CD4-positive, alpha-beta T cell treated with Interleukin-2 at 100 ng/mL for 4 hours (primary cell): ENCODE data around the gene PSD.
"Not testable (repeated sequence)": the region's sequence is repeated elsewhere in the genome, so short reads cannot be mapped to it uniquely, and the experiment has no call there.

Source experiments
- DNase-seq: peaks from one replicate; pipeline ENCODE4 v3.0.0-alpha.2; 2020; ENCODE audit warnings: low spot score

PSD gene

DNA sequence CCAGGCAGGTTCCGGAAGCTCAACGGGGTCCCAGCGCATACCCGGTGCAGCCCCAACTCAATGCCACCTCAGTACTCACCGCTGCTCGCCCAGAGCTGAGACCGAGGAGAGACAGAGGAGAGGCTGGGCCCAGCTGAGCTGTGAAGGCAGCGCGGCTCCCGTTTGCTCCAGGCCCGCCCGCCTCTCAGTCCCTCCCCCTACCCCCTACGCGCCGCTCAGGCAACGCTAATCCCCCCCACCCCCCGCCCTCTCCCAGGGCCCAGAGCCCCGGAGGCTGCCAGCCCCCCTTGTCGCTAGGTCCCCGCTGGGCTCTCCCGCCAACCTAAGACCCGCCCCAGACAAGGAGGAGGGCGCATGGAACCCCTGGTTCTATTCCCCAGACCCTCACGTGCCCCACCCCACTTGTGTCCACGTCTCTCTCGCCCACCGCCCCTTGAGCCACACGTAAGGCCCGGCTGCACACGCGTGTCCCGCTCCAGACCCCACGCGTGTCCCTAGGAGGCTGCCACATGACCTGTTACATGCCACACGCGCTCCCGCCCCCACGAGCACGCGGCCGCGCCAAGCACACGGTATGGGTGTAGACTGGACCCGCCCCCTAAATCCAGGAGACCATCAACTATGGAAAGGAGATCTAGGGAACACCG, at the start of gene PSD:
Gene PSD, minus strand, starts transcription at position 164 of the 647 bp plus-strand sequence. CDS start 1,747 bp downstream, outside the sequence.
- DNase-seq = no peak

DNA sequence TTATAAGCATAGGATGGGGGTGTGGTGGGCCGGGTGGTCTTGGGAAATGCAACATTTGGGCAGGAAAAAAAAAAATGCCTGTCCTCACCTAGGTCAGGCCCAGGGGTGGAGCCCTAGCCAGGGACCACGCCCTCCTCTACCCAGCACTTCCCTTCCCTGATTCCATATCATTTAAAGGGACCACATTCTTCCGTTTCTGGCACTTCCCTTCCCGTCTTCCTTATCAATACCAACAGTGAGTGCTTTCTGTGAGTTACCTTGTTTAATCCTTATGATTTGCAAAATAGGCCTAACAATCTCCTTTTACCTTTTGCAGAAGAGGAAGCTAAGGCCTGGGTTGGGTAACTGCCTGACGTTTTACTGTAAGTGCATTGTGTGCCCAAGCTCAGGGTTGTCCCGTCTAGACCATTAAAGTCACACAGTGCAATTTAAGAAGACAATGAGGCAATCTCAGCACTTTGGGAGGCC, 49.4 kb upstream of the PSD start:
- DNase-seq = no peak

DNA sequence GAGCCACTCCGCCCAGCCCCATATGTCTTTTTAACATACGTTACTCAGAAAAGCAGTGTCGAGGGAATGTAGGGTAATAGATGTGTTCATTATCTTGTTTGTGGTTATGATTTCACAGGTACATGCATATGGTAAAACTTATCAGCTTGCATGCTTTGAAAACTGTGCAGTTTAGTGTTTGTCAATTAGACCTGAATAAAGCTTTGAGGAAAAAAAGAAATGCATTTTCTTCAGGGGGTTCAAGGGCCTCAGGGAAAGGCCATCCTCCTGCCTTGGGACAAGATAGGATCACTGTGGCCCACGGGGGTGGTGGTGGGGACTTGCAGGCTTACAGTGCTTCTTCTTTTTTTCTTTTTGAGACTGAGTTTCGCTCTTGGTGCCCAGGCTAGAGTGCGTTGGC, 48.7 kb upstream of the PSD start:
- DNase-seq = no peak

DNA sequence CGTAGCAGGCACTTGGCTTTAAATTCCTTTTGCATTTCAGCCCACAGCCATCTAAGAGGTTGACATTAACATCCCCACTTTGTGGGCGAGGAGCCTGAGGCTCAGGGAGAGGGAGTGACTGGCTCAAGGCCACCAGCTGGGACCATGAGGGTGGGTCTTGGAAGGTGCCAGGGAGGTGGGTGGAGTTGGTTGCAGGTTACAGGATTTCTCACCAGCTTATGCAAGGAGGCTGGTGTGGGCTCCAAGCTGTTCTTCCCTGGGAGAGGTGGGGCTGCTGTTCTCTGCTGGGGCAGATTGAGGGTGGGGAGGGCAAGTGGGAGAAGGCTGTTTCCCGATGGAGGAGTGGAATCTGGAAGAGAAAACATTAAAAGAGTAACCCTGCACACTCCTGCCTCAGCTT, 46.9 kb upstream of the PSD start:
- no peak for DNase-seq

DNA sequence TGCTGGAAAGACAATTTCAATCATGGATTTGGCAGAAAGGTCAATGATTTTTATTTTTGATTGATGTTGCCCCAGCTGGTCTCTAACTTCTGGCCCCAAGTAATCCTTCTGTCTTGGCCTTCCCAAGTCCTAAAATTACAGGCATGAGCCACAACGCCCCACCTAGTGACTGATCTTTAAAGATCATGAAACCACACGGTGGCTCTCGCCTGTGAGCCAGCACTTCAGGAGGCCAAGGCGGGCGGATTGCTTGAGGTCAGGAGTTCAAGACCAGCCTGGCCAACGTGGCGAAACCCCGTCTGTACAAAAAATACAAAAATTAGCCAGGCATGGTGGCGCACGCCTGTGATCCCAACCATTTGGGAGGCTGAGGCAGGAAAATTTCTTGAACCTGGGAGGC, 45.4 kb upstream of the PSD start:
- no peak for DNase-seq

DNA sequence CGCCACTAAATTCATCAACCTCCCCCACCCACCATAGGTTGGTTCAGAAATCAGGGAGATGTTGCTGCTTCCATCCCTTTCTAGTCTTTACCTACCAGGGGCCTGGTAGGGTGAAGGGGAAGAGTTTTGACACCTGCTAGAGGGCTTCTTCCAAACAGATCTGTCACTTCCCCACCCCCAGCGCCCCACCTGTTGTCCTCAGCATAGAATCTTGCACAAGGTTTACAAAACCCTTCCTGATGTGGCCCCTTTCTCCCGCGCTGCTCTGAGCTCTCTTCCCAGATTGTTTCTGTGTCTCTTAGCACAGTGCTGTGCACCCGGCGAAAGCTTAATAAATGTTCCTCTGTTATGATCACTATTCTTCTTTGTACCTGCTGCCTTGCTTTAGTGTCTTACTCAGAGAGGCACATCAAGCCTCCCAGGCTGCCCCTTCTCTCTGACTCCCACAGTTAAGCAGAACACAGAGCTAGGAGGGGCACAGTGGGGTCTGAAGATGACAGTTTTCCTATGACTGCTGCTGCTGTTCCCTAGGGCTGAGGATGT, 44.0 kb upstream of the PSD start:
- no peak for DNase-seq

DNA sequence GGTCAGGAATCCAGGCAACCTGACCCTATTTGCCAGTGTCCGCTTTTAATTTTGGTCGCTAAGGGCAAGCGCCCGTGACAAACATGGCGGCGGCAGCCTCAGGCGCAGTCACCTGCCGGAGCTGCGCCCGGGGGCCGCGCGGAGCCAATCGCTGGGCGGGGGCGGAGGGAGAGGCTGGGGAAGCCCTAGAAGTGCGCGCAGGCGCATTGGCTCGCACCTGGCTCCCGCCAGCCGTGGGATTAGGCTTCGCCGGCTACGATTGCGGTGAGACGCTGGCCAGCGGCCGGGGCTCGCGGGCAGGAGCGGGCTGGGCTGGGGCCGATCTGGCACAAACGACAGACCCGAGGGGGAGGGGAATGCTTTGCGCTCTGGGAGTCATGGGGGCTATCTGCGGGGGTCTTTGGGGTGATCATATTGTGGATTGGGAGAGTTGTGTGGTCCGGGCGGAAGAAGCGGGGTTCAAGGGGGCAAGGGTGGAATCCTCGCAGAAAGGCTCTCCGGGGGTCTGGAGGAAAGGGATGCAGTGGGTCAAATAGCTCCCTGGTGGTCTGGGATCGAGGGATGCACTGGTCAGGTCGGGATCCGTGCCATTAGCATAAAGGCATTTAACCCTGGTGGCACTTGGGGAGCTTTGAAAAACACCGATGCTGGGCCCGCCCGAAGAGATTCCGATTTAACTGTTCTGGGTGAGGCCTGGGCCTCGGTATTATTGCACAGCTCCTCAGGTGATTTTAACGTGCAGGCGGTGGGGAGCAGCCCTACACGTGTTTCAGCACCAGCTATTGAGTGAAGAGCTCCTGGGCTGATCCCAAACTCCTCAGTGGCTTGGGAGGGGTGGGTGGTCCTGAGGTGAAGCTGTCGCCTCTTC, 42.8 kb upstream of the PSD start:
- DNase-seq = peak; percentile 93

DNA sequence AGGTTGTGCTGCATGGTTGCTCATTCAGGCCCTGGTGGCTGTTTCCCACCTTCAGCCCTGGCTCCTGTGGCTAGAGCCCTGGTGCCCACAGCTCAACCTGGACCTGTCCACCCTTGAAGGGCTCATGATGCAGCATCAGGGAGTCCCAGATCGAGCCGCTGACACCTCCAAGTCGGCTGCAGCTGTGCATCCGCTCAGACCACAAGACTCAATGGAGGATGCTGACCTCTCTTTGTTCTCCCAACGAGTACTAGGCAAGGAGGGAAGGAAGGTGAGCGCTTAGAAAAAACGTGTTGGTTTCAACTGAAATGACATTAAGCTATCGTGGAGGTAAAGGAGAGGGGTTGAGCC, 42.2 kb upstream of the PSD start:
- no peak for DNase-seq

DNA sequence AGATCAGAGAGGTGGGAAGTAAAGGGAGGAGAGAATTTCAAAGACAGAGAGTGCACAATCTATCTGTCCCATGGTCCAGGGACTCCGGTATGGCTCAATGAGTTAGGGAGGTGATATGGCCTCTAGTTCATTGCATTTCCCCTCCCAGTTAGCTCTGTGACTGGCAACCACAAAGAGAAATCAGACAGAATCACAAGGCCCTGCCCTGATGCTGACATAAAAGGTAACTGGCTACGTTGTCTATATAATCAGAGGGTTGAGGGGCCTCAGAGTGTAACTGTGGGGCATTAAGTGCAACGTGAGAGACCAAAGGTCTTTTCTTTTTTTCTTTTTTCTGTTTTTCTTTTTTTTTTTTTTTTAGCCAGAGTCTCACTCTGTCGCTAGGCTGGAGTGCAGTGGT, 40.1 kb upstream of the PSD start:
- no peak for DNase-seq

DNA sequence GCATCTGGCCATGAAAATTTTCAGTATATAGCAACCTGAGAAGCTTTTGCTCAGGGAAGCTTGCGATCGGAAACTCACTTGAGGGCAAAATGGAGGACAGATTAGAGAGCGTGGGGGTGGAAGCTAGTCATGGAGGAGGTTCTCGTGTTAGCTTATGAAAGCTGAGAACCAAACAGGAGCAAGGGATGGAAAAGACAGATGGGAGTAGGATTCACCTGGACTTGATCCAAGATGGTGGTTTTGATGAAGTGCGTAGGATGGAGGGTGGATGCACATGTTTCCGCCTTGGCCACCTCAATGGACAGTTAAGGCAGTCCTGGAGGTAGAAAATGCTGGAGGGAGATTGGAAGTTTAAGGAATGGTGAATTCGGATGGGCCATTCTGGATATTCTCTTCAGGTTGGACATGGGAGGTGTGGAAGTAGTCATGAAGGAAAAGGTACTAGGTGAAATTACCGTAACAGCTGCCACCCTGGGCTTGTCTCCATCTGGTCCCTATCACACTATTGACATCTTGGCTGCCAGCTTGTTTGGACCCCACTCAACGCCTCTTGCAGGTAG, 39.1 kb upstream of the PSD start:
- DNase-seq = no peak

DNA sequence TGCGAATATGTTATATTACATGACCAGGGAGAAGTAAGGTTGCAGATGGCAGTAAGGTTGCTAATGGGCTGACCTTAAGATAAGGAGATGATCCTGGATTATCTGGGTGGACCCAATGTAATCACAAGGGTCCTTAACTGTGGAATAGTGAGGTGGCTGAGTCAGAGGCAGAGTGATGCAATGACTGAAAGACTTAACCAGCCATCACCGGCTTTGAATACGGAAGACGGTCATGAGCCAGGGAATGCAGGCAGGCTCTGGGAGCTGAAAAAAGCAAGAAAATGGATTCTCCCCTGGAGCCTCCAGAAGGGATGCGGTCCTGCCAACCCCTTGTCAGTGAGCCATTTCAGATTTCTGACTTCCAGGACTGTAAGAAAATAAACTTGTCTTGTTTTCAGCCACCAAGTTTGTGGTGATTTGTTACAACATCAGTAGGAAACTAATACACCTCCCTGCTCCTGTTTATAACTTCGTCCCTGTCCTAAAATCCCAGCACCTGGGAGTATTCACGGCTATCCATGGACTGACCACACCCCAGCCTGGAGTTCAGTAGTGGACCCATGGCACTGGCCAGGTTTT, 37.4 kb upstream of the PSD start:
- DNase-seq = no peak

DNA sequence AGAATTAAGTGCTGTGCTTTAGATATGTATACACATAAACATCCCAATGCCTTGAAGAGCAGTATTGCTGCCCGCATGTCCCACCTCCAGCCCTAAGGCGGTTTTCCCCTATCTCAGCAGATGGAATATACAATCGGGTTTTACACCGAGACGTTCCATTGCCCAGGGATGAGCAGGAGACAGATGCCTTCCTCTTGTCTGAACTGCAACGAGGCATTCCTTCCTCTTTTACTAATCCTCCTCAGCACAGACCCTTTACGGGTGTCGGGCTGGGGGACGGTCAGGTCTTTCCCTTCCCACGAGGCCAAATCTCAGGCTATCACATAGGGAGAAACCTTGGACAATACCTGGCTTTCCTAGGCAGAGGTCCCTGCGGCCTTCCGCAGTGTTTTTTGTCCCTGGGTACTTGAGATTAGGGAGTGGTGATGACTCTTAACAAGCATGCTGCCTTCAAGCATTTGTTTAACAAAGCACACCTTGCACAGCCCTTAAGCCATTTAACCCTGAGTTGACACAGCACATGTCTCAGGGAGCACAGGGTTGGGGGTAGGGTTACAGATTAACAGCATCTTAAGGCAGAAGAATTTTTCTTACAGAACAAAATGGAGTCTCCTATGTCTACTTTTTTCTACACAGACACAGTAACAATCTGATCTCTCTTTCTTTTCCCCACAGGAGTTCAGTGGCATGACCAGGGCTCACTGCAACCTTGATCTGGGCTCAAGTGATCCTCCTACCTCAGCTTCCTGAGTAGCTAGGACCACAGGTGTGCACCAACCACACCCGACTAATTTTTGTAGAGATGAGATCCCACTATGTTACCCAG, 36.3 kb upstream of the PSD start:
- not testable (repeated sequence) for DNase-seq

DNA sequence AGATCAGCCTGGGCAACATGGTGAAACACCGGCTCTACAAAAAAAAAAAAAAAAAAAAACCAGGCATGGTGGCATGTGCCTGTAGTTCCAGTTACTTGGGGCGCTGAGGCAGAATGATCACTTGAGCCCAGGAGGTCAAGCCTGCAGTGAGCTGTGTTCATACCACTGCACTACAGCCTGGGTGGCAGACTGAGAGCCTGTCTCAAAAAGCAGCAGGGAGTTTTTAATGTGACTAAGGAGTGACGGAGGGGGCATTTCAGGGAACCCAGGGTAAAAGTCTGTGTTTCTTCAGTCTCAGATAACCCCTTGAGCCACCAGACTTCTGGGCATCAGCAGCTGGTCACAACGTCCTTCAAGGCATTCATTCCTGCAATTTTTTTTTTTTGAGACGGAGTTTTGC, 34.9 kb upstream of the PSD start:
- DNase-seq = no peak

DNA sequence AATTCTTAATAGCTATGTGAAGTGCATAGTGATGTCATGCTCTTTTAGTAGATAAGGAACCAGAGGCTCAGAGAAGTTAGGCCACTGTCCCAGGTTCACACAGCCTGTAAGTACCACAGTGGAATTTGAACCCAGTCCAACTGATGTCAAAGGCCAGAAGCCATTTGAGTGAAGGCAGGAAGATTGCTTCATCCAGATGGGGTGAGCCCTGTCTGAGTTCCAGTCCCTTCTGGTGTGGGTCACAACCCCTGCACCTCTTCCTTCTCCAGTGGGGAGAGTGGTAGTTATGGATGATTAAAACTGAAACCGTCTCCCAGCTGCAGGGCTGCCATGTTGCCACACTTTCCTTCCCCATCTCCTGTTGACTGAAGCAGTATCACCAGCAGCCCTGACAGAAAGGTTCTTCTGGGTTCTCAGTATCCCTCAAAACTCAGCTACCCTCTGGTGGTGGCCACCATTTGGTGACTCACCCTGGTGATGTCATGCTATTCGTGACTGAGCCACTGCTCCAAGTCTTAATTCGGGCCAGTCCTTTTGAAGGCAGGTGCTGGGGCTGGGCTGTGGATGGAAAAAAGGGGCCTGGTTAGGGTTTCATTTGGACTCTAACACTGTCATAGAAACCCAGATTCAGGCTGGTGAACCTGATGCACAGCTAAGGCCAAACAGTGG, 34.2 kb upstream of the PSD start:
- DNase-seq = peak; percentile 63

DNA sequence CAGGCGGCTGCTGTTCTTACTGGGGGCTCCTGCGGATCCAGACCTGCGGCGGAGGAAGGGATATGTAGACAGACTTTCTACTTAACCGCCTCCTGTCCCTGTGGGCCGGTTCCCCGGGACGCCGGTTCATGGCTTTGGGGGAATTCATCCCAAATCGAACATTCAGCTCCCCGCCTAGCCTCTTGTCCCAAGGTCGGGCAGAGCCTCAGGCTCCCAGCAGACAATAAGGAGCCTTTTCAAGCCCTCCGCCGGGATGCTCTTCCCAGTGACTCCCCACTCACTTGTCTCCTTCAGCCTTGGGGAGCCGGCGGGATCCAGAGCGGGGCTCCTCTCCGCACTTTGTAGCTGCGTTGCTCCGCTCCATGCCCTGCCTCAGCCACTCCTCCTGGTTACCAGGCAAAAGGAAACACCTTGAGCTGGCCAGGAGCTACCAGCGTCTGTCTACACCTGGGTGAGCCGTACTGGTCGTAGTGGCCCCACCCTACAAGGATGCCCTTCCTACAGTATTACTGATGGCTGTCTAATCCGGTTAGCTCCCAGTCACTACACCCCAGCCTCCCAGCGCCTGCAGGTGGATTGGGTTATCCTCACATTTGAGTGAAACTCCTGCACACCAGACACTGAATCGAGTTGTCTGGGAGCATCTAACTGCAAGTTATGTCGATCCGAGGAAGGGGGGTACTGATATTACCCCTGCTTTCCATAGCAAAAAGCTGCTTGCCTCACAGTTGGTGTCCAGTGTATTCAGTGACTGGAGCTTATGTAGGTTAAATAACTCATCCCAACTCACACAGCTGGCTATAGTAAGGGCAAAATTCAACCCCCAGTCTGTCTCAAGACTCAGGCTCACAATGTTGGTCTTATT, 32.8 kb upstream of the PSD start, which contains the start of gene C10orf95:
Gene C10orf95, minus strand, starts transcription at position 439 of the 865 bp plus-strand sequence. CDS start 450 bp downstream, outside the sequence.
- DNase-seq = no peak

DNA sequence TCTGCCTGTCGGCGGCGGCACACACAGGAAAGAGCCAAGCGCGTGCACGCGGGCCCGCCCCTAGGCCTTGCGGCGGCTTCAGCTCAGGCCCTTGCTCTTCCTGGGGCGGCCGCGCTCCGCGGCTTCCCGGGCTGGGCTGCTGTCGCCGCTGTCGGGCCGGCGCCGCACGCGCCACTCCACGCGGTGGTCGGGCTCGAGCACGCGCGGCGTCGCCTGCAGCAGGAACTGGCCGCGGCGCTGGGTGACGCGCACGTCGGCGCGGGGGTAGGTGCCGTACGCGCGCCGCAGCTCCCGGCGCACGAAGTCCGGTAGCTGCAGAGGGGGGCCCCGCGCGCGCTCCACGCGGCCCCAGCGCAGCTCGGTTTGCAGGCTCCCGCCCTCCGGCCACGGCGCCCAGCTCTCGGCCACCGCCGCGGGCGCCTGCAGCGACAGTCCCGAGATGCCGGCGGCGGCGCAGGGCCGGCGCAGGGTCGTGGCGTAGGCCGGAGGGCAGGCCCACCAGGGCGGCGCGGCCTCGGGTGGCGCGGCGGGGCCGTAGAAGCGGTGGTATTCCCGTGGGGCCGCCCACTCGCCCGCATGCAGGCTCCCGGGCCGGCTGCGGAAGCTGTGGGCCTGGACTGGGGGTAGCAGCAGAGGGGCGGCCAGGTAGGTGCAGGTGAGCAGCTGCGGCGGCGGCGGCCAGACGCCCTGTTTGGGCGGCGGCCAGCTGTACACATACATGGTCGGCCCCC, 32.0 kb upstream of the PSD start:
- DNase-seq = peak; percentile 91

DNA sequence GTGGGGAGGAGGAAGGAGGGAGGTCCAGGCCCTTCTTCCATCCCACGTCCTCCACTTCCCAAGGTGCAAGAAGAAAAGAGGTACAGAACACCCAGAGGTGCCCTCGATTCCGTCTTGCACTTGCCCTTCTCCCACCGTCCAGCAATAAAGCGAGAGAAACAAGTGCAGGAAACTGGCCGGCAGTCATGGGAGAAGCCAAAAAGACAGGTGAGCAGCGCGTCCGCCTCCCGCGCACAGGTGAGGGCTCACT, 31.5 kb upstream of the PSD start:
- no peak for DNase-seq

DNA sequence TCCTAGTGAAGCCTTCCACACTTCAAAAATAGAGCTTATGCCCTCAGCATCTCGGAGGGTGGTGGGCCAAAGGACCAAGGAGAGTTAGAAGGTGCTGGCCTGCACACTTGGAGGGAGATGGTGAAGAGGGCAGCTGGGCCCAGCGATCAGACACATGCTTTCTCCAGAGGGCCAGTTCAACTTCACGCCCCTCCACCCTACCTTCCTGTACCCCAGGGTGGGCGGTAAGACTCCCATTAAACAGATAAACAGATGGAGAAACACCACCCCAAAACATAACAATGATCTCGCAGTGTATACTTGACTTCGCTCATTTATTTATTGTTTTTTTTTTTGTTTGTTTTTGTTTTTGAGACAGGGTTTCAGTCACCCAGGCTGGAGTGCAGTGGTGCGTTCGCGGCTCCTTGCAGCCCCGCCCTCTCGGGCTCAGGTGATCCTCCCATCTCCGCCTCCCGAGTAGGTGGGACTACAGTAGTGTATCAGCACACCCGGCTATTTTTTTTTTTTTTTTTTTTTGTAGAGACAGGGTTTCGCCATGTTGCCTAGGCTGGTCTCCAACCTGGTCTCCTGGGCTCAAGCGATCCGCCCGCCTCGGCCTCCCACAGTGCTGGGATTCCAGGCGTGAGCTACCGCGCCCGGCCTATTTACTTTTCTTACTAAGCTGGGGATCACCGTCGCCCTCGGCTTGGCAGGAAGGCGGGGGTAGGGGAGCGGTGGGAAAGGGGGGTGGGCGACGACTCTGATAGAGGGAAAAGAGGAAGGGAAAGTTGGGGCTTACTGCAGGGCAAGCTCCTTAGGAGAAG, 30.9 kb upstream of the PSD start:
- DNase-seq = peak; percentile 90

DNA sequence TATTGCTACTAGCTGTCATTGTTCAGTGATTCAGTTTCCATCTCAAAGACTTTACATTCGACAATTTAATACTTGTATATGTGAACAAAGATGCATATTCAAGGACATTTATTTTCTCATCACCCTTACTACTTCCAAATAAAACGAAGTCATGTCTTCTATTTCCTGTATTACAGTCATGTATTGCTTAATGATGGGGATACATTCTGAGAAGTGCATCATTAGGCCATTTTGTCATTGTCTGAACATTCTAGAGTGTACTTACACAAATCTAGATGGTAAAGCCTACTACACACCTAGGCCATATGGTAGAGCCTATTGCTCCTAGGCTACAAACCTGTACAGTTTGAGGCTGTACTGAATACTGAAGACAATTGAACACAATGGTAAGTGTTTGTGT, 26.3 kb upstream of the PSD start:
- DNase-seq = no peak
